GM10266 (cell line): ENCODE measurements around the gene PCDH9.
A peak's percentile ranks its signal among the peaks of the same experiment; 100 is the strongest.

Experiments
- DNase-seq: peaks from one replicate; pipeline ENCODE4 v3.0.0; 2012; ENCODE audit errors: extremely low spot score
- CTCF ChIP-seq: IDR thresholded peaks from 2 replicates; pipeline ENCODE4 v1.5.1; 2012; ENCODE audit warnings: mild to moderate bottlenecking, low read depth; ENCODE audit not compliant: control insufficient read depth, insufficient read depth; ENCODE audit errors: missing control alignments

PCDH9 gene

DNA sequence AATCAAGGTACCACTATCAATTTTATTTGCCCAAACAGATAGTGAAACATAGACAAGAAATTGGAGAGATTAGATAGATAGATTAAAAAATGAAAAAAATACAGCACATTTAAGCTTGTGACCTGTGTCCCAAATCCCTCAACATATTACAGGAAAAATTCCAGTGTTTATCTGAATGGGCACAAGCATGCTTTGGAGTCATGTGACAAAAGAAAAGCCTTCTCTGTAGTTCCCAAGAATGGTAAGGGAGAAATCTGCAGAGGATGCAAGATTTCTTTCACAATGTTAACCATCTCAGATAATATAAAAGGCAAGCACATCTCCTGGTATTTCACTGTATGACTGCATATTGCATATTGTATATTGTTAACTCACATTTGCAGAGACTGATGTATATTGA, 168.0 kb downstream of the PCDH9 start:
- TF ChIP-seq CTCF: no peak
- DNase-seq: no peak

- TF ChIP-seq CTCF: no peak
- DNase-seq: no peak
Measured at GRCh38 chr13:67061750-67062149, 168.4 kb downstream of the PCDH9 start.

GRCh38 chr13:67052550-67053490, 177.3 kb downstream of the PCDH9 start:
- DNase-seq: no peak
- TF ChIP-seq CTCF: no peak

DNA sequence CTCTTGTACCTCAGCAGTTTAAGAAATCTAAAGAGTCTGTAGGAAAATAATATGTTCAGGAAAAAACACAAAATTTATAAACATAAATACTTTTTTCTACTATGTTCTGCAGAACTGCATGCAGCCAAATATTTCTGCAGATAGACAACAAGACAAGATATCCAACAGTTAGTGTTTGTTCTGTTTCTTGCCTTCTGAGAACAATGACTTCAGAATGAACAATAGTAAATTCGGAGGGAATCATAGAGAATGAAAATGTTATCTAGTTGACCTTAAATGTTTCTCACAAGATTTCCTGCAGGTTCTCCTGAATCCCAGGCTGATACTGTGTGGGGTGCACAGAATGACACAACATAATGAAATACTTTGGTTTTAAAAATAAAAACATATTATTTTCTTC, 180.4 kb downstream of the PCDH9 start:
- no peak for DNase-seq

GRCh38 chr13:67048821-67049150, 181.3 kb downstream of the PCDH9 start:
- TF ChIP-seq CTCF: no peak
- DNase-seq: no peak

More for the DNA sequence above, 180.4 kb downstream of the PCDH9 start:
- no peak for TF ChIP-seq CTCF

DNA sequence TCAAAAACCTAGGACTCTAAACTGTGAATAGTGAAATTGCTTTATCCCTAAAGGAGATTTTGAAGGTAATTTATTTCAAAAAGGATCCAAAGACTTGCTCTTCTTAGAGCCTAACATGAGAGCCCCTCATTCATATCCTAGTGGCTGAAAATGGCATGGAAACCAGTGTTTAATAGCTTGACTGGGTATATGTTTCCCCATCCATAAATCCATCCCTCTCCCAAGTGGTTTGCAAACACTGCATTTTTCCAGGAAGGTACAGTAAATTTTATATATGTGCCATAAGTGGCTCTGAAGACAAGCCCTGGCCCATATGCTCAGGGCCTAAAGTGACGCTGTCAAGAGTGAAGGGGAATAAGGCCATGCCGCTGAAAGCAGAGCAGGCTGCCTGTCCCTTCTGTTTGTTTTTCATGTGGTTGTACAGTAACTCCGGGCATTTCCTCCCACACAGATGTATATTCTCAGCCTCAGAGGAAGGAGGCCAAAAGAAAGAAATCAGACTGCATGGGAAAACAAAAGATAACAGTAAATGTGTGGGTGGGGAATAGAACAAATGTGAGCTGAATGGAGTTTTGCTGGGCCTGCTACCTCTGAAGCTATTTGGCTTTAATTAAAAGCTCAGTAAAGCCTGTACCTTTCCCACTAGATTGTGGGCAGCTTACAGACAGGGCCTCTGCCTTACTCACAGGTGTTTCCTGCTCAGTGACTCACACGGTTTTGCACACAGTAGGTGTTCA, 181.9 kb downstream of the PCDH9 start:
- peak; percentile 17 for DNase-seq
- TF ChIP-seq CTCF: no peak

DNA sequence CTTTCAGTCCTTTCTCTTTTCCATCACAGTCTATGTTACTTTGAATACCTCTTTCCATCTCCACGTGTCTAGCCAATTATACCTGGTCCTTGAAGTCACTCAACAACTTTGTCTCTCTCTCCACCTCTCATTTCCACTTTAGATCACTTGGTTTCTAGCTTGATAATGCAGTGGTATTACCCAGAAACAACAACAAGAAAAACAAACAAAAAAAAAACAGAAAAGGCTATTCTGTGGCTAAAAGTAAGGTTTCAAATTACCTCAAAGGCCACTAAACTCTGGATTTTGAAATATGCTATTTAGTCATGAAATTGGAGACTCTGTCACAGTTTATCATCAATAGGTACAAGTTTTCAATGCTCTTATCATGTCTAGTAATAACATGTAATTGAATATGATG, 184.8 kb downstream of the PCDH9 start:
- no peak for DNase-seq
- TF ChIP-seq CTCF: no peak
